ENCODE data around the gene OR51B4. TPM values are rescaled to one million over a fixed set of nuclear protein-coding genes. Genes with fewer than 3 reads are reported as not detected.
"Not testable (repeated sequence)": the region's sequence is repeated elsewhere in the genome, so short reads cannot be mapped to it uniquely, and the experiment has no call there.

The OR51B4 gene
- total RNA-seq, 2 donors from 2014 or later, result not detected

- no peaks in the 10 kb centered on the region for H3K27me3 Mint-ChIP-seq (ENCODE audit: insufficient read depth)
- H3K4me1 ChIP-seq (ENCODE audit: control insufficient read depth, insufficient read depth, low read length), result no peaks in the 10 kb centered on the region
- WGBS, 2 experiments (ENCODE audit: insufficient coverage in 1 of 2, insufficient read length in 1 of 2), result 99 to 100% methylated on average over 1 to 2 of the region's 3 CpGs
Measured at GRCh38 chr11:5324197-5324596, 22.5 kb upstream of the OR51B4 start, which contains the start of gene OR51B2. OR51B2 (minus strand) TSS chr11:5324297; CDS start chr11:5324297, 0 bp downstream.

GRCh38 chr11:5317292-5317691, 15.5 kb upstream of the OR51B4 start:
- H3K4me3 ChIP-seq (ENCODE audit: low read length), result no peak overlapping the region
- Mint-ChIP-seq H3K27ac (no peak overlapping the region), H3K4me1 (no peaks in the 10 kb centered on the region), H3K36me3 (ENCODE audit: low read depth) (no peaks in the 10 kb centered on the region), H3K9me3 (peaks cover 2% of the 10 kb centered on the region), H3K27me3 (ENCODE audit: insufficient read depth) (no peaks in the 10 kb centered on the region), H3K4me3 (no peak overlapping the region)
- H3K36me3 ChIP-seq (ENCODE audit: control insufficient read depth, insufficient read depth, low read length), result no peaks in the 10 kb centered on the region
- TF ChIP-seq CTCF (conservative IDR thresholded peaks at IDR 0.05), result peak; percentile 12
- no peak for DNase-seq
- no peaks in the 10 kb centered on the region for H3K4me1 ChIP-seq (ENCODE audit: control insufficient read depth, insufficient read depth, low read length)
- no peak overlapping the region for H3K27ac ChIP-seq (ENCODE audit: low read depth, low read length)
- H3K9me3 ChIP-seq (ENCODE audit: control insufficient read depth, low read length), result no peaks in the 10 kb centered on the region
- 80% methylated on average over 4 of the region's 5 CpGs; no CpG with 5 or more reads in 1 of the 2 experiments for WGBS, 2 experiments (ENCODE audit: insufficient coverage in 1 of 2, insufficient read length in 1 of 2)
- no peak overlapping the region for H3K9ac ChIP-seq (ENCODE audit: extremely low read depth, low read length, poor library complexity, severe bottlenecking)
- H3K27me3 ChIP-seq (ENCODE audit: control insufficient read depth, insufficient read depth, low read length, poor library complexity, severe bottlenecking), result no peaks in the 10 kb centered on the region

More at GRCh38 chr11:5324197-5324596, 22.5 kb upstream of the OR51B4 start, which contains the start of gene OR51B2:
- Mint-ChIP-seq H3K36me3 (ENCODE audit: low read depth) (no peaks in the 10 kb centered on the region), H3K4me3 (no peak within 1 kb of the TSS), H3K9me3 (no peaks in the 10 kb centered on the region), H3K4me1 (no peaks in the 10 kb centered on the region), H3K27ac (no peak within 1 kb of the TSS)
- TF ChIP-seq CTCF (conservative IDR thresholded peaks at IDR 0.05), result no peak
- H3K27me3 ChIP-seq (ENCODE audit: control insufficient read depth, insufficient read depth, low read length, poor library complexity, severe bottlenecking), result no peaks in the 10 kb centered on the region
- no peak within 1 kb of the TSS for H3K9ac ChIP-seq (ENCODE audit: extremely low read depth, low read length, poor library complexity, severe bottlenecking)
- no peaks in the 10 kb centered on the region for H3K9me3 ChIP-seq (ENCODE audit: control insufficient read depth, low read length)
- no peaks in the 10 kb centered on the region for H3K36me3 ChIP-seq (ENCODE audit: control insufficient read depth, insufficient read depth, low read length)
- no peak within 1 kb of the TSS for H3K27ac ChIP-seq (ENCODE audit: low read depth, low read length)
- no peak within 1 kb of the TSS for H3K4me3 ChIP-seq (ENCODE audit: low read length)
- DNase-seq, result no peak

- not testable (repeated sequence) for H3K27me3 Mint-ChIP-seq (ENCODE audit: insufficient read depth); H3K27ac ChIP-seq (ENCODE audit: low read depth, low read length); H3K4me3 ChIP-seq (ENCODE audit: low read length); H3K36me3 ChIP-seq (ENCODE audit: control insufficient read depth, insufficient read depth, low read length); DNase-seq; H3K4me1 Mint-ChIP-seq; H3K27ac Mint-ChIP-seq; H3K27me3 ChIP-seq (ENCODE audit: control insufficient read depth, insufficient read depth, low read length, poor library complexity, severe bottlenecking); H3K4me3 Mint-ChIP-seq; H3K9me3 ChIP-seq (ENCODE audit: control insufficient read depth, low read length); H3K9ac ChIP-seq (ENCODE audit: extremely low read depth, low read length, poor library complexity, severe bottlenecking); H3K4me1 ChIP-seq (ENCODE audit: control insufficient read depth, insufficient read depth, low read length); H3K36me3 Mint-ChIP-seq (ENCODE audit: low read depth); H3K9me3 Mint-ChIP-seq
- WGBS, 2 experiments (ENCODE audit: insufficient coverage in 1 of 2, insufficient read length in 1 of 2), result 91 to 100% methylated on average over 1 to 2 of the region's 3 CpGs
Measured at GRCh38 chr11:5313326-5314023, 11.7 kb upstream of the OR51B4 start.

Data from endodermal cell (in vitro differentiated cells).